ENCODE data around the gene ZNF619. TPM values are rescaled to one million over a fixed set of nuclear protein-coding genes. Genes with fewer than 3 reads are reported as not detected.

ZNF619 gene
- total and polyA plus RNA-seq, 2 donors (not counting 1 experiment from before 2014, with no cell fraction given): 3.3 to 22.8 TPM

GRCh38 chr3:40445062-40445461 lies 31.9 kb upstream of the ZNF619 start:
- POLR2A ChIA-PET: no interaction called here
- TF ChIP-seq, protein P1, sequence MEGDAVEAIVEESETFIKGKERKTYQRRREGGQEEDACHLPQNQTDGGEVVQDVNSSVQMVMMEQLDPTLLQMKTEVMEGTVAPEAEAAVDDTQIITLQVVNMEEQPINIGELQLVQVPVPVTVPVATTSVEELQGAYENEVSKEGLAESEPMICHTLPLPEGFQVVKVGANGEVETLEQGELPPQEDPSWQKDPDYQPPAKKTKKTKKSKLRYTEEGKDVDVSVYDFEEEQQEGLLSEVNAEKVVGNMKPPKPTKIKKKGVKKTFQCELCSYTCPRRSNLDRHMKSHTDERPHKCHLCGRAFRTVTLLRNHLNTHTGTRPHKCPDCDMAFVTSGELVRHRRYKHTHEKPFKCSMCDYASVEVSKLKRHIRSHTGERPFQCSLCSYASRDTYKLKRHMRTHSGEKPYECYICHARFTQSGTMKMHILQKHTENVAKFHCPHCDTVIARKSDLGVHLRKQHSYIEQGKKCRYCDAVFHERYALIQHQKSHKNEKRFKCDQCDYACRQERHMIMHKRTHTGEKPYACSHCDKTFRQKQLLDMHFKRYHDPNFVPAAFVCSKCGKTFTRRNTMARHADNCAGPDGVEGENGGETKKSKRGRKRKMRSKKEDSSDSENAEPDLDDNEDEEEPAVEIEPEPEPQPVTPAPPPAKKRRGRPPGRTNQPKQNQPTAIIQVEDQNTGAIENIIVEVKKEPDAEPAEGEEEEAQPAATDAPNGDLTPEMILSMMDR (IDR thresholded peaks at IDR 0.05): no peak
- no peak for TF ChIP-seq EZH2 (IDR thresholded peaks at IDR 0.05; ENCODE audit: borderline replicate concordance, insufficient read depth, low read depth, low read length, poor library complexity, severe bottlenecking)

DNA sequence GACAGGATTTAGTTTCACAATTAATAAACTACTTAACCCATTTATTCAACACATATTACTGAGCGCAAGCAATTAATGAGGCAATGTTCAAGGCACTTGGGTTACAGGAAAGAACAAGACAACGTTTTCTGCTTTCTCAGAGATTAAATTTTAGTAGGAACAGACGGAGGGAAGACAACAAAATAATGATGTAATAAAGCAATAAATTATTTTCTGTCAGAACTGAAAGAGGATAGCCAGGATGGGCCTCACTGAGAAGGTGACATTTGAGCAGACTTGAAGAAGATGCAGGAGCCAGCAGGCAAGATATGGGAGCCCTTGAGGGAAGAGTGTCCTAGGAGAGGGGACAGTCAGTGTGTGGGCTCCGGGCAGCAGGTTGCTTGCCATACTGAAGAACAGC lies 31.0 kb upstream of the ZNF619 start:
- Mint-ChIP-seq H3K4me1 (no peaks in the 10 kb centered on the region), H3K27me3 (no peaks in the 10 kb centered on the region), H3K4me3 (no peak overlapping the region), H3K9me3 (ENCODE audit: insufficient read depth) (no peaks in the 10 kb centered on the region), H3K27ac (no peak overlapping the region)
- no peak for ATAC-seq (ENCODE audit: low read depth)
- ChIA-PET POLR2A (no interaction called here), CTCF (no interaction called here)
- H3K9me3 ChIP-seq (ENCODE audit: control extremely low read depth in 1 of 3, control insufficient read depth in 2 of 3, insufficient read depth in 1 of 3, low read length in 2 of 3): no peaks in the 10 kb centered on the region
- intact Hi-C loops (cut with micrococcal nuclease): no loop called here
- peaks cover 3 to 6% of the 10 kb centered on the region in 2 experiments for H3K36me3 ChIP-seq (replicated peaks in 1 of 2; ENCODE audit: control extremely low read depth in 1 of 2, control insufficient read depth in 1 of 2, extremely low read depth in 1 of 2, insufficient read depth in 2 of 2, low read length in 1 of 2)
- H4K20me1 ChIP-seq (ENCODE audit: control insufficient read depth, insufficient read depth, low read length, poor library complexity, severe bottlenecking): no peaks in the 10 kb centered on the region
- TF ChIP-seq EZH2 (IDR thresholded peaks at IDR 0.05; ENCODE audit: borderline replicate concordance, insufficient read depth, low read depth, low read length, poor library complexity, severe bottlenecking): no peak
- TF ChIP-seq, protein P1 (IDR thresholded peaks at IDR 0.05): no peak
- no peak overlapping the region for H3K9ac ChIP-seq (ENCODE audit: low read length)
- WGBS (ENCODE audit: insufficient coverage): 100% methylated on average over 3 of the region's 4 CpGs
- no peak overlapping the region for H3K27ac ChIP-seq (ENCODE audit: low read length in 2 of 2)
- no peaks in the 10 kb centered on the region for H3K79me2 ChIP-seq (ENCODE audit: control insufficient read depth, insufficient read depth, low read length)
- H3K4me1 ChIP-seq (ENCODE audit: control insufficient read depth in 2 of 2, insufficient read depth in 2 of 2, low read length in 2 of 2): no peaks in the 10 kb centered on the region
- H3K4me2 ChIP-seq (replicated peaks; ENCODE audit: low read depth, low read length, poor library complexity, severe bottlenecking): no peak overlapping the region
- DNase-seq: no peak
- H2AFZ ChIP-seq (ENCODE audit: insufficient read depth, low read depth, low read length, poor library complexity, severe bottlenecking): no peak overlapping the region
- H3K27me3 ChIP-seq (replicated peaks in 1 of 4; ENCODE audit: control extremely low read depth in 1 of 4, control insufficient read depth in 3 of 4, insufficient read depth in 4 of 4, low read length in 3 of 4): no peaks in the 10 kb centered on the region
- no peak overlapping the region for H3K4me3 ChIP-seq (ENCODE audit: control extremely low read depth in 1 of 5, extremely low read depth in 1 of 5, insufficient read depth in 1 of 5, low read depth in 2 of 5, low read length in 4 of 5)

More at GRCh38 chr3:40445062-40445461, 31.9 kb upstream of the ZNF619 start:
- H3K4me1 Mint-ChIP-seq: no peaks in the 10 kb centered on the region
- no peaks in the 10 kb centered on the region for H3K27me3 Mint-ChIP-seq
- Histone ChIP-seq H3K27ac (ENCODE audit: low read length in 2 of 2) (no peak overlapping the region), H3K9me3 (ENCODE audit: control extremely low read depth in 1 of 3, control insufficient read depth in 2 of 3, insufficient read depth in 1 of 3, low read length in 2 of 3) (no peaks in the 10 kb centered on the region), H3K79me2 (ENCODE audit: control insufficient read depth, insufficient read depth, low read length) (no peaks in the 10 kb centered on the region), H3K4me2 (replicated peaks; ENCODE audit: low read depth, low read length, poor library complexity, severe bottlenecking) (no peak overlapping the region), H3K9ac (ENCODE audit: low read length) (no peak overlapping the region), H2AFZ (ENCODE audit: insufficient read depth, low read depth, low read length, poor library complexity, severe bottlenecking) (no peak overlapping the region), H4K20me1 (ENCODE audit: control insufficient read depth, insufficient read depth, low read length, poor library complexity, severe bottlenecking) (no peaks in the 10 kb centered on the region), H3K27me3 (replicated peaks in 1 of 4; ENCODE audit: control extremely low read depth in 1 of 4, control insufficient read depth in 3 of 4, insufficient read depth in 4 of 4, low read length in 3 of 4) (no peaks in the 10 kb centered on the region), H3K4me1 (ENCODE audit: control insufficient read depth in 2 of 2, insufficient read depth in 2 of 2, low read length in 2 of 2) (no peaks in the 10 kb centered on the region), H3K4me3 (ENCODE audit: control extremely low read depth in 1 of 5, extremely low read depth in 1 of 5, insufficient read depth in 1 of 5, low read depth in 2 of 5, low read length in 4 of 5) (no peak overlapping the region), H3K36me3 (replicated peaks in 1 of 2; ENCODE audit: control extremely low read depth in 1 of 2, control insufficient read depth in 1 of 2, extremely low read depth in 1 of 2, insufficient read depth in 2 of 2, low read length in 1 of 2) (peaks cover 3 to 6% of the 10 kb centered on the region in 2 experiments)
- WGBS (ENCODE audit: insufficient coverage): 95% methylated on average over 7 of the region's 9 CpGs
- no peak overlapping the region for H3K4me3 Mint-ChIP-seq
- H3K27ac Mint-ChIP-seq: no peak overlapping the region
- H3K9me3 Mint-ChIP-seq (ENCODE audit: insufficient read depth): no peaks in the 10 kb centered on the region
- intact Hi-C loops (cut with micrococcal nuclease): no loop called here
- no peak for DNase-seq
- CTCF ChIA-PET: no interaction called here
- no peak for ATAC-seq (ENCODE audit: low read depth)
